GM10847 (cell line): ENCODE data around the gene CDK2AP2.
A peak's percentile ranks its signal among the peaks of the same experiment; 100 is the strongest.

Experiments used
- POLR2A ChIP-seq: IDR thresholded peaks from 2 replicates; pipeline ENCODE4 v1.6.1; 2011; ENCODE audit not compliant: insufficient read length; ENCODE audit errors: extremely low read depth

CDK2AP2 gene

DNA sequence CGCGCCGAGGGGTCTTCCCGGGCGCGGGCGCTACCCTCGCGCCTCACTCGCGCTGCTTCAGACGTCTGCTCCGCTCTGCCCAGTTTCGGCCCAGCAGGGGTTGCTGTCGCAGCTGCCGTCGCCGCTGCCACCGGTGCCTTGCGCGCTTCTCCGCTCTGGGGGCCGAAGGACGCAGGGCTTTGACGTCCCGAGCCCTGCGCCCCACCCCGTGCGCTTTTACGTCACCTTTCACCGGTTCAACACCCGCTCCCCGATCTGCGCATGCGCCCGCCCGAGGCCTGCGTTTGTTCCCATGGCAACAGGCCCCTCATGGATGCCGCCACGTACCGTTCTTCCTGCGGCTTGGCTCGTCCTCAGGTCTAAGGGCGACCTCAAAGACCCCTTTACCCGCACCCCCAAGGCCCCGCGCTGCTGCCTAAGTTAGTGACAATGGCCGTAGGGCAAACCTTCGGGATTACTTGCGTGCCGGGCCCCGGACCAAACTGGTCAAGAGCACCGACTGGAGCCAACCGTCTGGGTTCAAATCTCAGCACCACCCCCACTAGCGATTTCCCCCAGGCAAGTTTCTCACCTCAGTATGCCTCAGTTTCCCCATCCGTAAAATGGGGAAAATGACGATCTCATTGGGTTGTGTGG, 642 bp upstream of the CDK2AP2 start:
- TF ChIP-seq POLR2A, result peak; percentile 59

DNA sequence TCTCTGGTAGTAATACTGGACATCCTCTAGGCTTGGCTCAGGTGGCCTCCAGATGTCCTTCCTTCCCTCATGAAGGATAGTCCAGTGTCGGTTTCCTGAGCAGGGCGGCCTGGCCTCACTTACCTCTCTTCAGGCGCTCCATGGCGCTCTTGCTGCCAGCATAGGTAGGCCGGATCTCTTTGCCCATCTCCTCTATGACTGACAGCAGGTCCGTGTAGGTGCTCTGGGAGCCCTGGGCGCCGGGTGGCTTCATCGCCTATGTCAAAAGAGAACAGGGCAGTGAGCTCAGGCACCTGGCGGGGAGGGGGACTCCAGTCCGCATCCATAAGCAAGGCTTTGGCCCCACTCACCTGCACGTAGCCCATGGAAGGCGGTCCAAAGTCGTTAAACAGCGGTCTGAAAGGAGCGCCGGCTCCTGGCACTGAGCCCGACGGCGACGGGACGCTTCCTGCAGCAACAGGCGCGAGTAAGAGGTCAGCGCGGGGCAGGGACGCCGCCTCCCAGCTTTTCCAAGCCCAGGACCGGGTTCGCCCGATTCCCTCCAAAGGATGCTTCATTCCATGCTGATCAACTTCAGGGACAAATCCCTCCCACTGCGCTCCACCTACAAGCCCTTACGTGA, 609 bp downstream of the CDK2AP2 start:
- no peak for TF ChIP-seq POLR2A

DNA sequence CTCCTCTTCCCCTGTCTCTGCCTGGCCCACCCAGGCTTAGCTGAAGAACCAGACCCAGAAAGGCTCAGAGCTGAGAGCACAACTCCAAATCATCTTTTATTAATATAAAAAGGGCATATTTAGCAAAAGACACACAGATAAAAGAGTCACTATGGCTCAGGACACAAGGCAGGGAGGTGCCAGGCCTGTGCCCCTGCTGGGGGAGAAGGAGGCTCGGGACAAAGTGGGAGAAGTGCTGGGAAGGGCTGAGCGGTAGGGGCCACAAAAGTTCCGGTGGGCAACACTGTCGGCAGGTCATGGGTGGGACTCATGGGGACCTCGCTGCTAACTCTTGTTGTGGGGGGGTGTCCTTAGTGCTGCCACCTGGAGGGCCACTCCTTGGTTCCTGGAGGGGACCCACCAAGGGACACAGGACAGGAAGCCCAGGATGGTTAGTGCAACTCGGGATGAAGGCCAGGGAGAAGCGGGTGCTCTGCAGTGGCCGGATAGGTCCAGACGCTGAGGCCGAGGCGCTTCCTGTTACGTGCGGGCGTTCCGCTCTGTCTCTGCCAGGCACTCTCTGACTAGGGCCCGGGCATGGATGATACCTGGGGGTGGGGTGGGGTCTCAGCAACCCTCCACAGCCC, 1.4 kb downstream of the CDK2AP2 start:
- TF ChIP-seq POLR2A, result no peak

DNA sequence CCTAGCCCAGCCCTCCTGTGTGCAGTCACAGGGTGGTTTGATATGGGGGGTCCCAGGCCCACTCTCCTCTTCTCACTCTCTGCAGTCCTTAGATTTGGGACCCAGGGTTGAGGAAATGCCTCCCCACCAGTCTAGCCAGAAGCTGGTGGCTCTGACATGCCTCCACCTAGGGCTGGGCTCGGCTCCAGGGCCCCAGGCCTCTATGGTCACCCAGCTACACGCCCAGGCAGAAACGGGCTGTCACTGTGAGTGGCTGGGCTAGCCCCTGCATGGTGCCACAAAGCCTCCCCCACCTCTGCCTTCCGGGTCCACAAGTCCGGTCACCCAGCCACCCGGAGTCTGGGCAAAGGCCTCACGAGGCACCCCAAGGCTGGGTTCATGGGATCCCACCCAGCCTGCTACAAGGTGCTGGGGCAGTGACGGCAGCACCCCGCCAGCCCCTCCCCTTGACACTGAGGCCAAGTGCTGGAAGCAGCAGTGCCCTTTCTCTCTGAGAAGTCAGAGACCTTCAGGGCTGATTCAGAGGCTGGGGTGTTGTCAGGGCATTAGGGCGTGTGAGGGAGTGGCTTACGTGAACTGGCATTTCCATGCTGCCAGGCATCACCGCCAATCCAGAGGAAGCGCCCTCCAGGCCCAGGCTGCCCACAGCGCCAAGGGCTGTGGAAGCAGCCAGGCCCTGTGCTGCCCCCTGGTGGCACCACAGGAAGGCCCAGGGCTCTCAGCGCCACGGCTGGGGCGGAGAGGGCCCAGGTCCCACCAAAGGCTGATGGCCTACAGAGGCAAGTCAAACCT, 2.2 kb downstream of the CDK2AP2 start:
- TF ChIP-seq POLR2A, result peak; percentile 15

DNA sequence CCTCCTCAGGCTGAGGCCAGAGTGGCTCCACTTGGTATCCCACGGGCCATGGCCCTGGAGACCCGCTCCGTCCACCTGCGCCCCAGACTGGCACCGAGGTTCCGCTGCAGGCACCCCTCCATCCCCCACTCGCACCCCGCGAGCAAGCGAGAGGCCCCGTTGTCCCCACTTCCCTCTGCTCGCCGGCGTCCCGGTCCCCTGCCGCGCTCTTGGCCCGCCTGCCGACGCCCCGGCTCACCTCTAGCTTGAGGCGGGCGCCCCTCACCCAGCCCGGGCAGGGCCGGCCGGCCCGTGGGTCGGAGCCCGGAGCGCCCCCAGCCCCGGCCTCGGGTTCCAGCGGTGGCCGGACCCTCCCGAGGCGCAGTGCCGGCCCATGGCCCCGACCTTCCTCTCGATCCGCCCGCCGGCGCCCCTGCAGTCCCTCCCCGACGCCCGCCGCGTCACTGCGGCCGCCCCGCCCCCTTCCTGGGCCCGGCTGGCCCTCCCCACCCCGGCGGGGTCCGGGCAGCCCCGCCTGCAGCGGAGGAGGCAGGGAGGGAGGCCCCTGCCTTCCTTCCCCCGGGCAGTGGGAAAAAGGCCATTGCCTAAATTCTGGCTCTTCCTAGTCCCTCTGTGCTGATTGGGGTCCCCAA, 2.9 kb downstream of the CDK2AP2 start, which contains the start of gene PITPNM1:
Gene PITPNM1 (minus strand): TSS at position 414 of the 632 bp plus-strand sequence. CDS start 1,183 bp downstream, outside the sequence.
- peak; percentile 30 for TF ChIP-seq POLR2A

DNA sequence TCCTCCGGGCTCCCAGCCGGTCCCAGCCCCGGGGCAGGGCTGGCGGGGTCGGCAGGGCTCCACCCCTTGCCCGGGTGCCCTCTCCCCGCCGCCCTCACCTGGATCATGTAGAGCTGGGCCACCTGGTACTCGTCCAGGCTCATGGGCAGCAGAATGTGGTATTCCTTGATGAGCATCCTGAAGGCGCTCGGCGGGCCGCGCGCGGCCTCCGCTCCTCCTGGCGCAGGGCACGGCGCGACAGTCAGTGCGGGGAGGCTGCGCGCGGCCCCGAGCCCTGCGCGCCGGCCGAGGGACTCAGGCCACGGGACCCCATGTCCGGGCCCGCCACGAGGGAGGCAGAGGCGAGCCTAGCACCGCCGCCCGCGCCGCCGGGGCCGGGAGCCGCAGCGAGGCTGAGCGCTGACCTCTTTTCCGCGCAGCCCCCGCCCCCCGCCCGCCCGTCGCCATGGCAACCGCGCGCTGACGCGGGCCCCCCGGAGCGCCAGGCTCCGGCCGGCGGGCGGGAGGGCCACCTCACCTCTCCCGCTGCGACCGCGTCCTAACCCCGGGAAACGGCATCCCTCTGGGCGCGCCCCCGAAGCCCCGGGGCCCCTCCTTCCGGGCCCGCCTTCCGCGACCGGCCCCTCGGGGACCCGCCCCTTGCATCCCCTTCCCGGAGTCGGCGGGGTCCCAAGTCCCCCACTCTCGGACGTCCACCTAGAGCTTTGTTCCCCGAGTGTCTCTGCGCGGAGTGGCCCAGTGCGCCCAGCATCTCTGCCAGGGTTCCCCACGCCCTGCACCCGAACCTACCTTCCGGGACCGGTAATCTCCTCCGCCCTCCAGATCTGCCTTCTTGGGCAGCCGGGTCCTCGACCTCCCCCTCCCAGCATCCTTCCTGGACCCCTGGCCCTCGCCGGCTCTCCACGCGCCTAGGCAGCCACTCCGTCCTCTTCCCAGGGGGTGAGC, 3.7 kb downstream of the CDK2AP2 start:
- no peak for TF ChIP-seq POLR2A

DNA sequence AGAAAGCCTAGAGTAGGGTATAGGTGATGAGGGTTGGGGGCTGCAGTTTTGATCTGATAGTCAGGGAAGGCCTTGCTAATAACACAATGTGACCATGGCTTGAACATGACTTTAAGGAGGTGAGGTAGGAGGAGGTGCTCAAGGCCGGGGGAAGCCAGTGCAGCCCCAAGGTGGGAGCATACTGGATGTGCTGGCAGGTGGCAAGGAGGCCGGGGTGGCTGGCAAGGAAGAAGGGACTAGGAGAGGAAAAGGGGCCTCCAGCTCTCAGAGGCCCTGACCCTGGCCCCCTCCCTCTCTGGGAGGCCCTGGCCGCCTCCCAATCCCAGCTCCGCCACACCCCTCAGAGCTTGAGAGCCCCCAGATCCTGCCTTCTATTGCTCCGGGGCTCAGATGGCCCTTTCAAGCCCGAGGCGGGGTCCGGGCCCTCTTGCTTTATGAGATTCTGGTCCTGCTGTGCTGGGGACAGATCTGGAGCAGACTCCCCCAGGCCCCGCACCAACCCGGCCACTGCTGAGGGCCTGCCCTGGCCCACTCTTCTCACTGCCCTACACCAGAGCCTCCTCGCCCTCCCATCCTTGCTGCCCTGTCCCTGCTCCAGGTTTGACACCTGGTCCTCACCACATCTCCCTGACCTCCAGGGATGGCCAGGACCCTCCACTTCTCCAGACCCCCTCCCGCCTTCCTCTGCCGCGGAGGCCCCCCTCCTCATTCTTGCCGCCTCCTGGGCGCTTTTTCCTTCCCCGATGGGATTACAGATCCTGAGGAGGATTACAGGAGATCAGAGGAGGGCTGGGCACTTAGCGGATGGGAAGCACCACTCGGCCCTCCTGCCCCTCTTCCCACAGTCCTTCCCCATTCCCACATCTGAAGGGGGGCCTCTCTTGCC, 4.6 kb downstream of the CDK2AP2 start:
- TF ChIP-seq POLR2A, result no peak

DNA sequence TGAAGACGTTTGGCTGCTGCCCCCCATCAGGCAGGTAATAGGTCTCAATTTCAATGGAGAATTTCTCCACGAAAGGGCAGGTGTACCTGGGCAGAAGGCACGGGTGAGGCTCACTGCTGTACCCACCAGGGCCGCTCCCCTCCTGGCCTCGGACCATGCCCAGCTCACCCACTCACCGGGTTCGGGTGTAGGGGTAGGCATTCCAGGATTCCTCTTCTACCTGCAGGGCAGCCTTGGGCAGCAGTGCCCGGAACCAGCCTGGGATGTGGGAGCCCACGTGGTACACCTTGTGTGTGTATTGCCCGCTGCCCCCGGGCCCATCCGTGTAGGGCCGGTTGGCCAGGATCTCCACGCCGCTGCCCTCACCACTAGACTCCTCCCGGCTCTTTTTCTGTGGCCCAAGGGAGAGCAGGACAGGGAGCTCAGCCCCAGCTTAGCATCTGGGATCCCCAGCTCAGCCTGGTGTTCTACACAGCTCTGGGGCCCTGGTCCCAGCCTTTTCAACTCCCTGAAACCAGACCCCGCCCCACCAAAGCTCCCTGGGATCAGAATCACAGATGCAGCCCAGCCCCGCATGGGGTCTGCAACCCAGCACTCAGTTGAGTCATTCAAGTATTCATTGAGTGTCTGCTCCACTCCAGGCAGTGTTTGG, 5.5 kb downstream of the CDK2AP2 start:
- no peak for TF ChIP-seq POLR2A

DNA sequence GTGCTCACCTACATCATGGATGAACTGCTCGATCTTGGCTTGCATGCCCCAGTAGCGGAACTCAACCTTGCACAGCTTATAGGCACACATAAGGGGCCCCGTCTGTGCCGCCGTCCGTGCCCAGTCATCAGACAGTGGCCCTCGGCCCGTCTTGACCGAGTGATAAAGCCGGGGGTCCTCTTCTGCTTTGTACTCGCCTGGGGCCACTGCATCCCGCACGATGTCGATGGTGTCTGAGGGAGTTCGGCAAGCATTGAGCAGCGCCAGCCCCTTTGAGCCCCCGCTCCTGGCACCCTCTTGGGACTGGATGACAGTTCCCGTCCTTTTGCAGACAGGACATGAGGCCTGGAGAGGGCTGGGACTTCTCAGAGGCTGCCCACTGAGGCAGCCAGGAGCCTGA, 6.1 kb downstream of the CDK2AP2 start:
- no peak for TF ChIP-seq POLR2A

DNA sequence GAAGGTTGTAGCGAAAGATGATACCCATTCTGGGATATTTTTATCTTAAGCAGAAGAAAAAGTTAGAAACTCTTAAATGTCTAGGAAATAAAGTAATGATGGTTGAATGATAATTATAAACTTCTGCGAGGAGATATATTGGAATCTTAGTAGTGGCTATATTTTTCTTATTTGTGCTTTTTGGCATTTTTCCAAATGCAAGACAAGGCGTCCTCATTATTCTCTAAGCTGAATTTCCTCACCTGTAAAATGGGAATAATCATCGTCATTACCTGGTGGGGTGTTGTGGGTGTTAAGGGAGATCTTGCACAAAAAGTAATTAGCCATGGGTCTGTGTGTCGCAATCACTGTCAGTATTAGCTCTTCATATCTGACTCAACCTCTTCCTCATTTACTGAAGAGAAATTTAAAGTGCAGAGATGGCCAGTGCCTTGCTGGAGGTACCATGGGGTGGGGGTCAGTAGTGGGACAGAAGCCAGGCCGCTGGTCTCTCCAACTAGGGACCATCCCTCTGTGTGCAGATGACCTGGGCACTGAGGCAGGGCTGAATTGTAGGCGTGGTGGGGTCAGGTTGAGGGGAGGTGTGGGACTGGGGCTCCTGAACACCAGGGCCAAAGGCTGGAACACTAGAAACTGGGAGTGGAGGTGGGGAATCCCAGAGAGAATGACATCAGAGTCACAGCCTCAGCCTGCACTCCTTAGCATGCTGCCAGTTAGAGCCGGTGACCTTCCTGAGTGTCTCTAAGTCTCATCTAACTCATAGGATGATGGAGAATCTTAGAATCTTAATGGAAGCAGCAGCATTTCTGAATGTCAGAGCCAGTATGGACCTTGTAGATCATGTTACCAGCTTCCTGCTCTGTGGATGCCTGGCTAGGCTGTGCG, 6.9 kb downstream of the CDK2AP2 start:
- TF ChIP-seq POLR2A, result no peak

DNA sequence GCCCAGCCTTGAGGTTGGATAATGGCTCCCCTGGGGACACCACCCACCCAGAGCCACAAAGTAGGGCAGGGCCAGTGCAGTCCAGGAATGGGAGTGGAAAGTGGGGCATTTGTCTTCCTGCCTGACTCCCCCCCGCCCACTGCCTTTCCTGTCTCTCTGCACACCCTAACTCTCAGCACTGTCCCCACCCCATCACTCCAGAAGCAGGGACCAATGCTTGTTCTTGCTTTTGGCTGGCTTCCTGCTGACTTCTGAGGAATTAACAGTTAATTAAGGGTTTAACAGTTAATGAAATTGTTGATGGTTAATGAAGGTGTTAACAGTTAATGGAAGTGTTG, 7.5 kb downstream of the CDK2AP2 start:
- TF ChIP-seq POLR2A, result no peak
